GM19455 (cell line): Measurements from ENCODE around the gene EPB41.

Experiments
- ATAC-seq: cut with Tn5 transposase; IDR thresholded peaks from one replicate; pipeline ENCODE4 v1.9.1; 2021; ENCODE audit not compliant: unreplicated experiment

The EPB41 gene

DNA sequence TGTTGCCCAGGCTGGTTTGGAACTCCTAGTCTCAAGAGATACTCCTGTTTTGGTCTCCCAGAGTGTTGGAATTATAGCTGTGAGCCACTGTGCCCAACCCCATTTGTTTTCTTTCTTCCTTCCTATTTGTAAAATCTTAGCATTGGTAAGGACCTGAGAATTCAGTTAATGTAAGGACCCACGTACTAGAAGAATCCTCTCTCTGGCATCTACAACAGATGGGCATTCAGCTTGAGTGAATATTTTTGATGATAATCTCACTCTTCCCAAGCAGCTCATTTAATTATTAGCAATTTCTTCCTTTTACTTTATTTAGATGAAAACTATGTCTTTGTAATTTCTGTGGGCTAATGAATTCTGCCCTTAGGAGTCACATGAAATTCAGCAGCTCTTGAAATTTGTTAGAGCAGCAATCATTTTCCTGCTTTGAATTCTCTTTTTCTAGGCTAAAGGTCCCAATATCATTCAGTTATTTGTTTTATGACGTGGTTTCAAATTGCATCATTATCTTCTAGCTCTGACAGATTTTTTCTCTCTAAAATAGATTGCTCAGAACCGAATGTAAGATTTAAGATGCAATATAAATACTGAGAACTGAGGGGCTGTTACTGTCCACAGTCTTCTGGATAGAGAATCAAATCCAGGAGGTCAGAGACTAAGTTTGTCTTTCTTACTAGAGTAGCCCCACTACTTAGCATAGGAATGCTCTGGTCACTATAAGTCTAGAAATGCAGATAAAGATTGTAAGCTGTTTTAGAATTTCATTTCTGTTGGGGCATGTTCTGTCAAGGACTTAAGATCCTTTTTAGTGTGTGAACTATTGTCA lies 59.4 kb downstream of the EPB41 start:
- ATAC-seq, result no peak

DNA sequence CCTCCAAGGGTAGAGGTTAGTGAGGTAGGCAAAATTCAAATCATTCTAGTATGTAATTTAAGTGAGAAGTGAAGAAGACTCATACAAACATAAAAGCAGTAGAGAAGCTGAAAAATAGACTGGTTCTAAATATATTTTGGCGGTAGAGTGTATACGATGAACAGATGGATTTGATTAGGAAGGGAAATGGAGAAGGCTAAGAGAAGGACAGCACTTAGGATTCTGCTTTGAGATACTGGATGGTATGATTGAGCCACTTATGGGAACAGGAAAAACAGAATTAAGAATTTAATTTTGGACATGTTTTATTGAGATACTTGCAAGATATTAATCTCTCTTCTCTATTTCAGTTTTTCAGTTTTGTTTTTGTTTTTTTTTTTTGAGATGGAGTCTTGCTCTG lies 60.1 kb downstream of the EPB41 start:
- ATAC-seq, result no peak

DNA sequence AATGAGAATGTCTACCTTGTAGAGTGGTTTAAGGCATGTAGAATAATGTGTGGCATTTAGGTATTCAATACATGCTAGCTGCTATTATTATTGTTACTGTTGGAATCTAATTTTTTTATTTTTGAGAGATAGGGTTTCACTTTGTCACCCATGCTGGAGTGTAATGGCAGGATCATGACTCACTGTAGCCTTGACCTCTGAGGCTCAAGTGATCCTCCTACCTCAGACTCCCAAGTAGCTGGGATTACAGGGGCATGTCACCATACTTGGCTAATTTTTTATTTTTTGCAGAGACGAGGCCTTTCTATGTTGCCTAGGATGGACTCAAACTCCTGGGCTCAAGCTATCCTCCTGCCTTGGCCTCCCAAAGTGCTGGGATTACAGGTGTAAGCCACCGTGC lies 61.9 kb downstream of the EPB41 start:
- no peak for ATAC-seq

DNA sequence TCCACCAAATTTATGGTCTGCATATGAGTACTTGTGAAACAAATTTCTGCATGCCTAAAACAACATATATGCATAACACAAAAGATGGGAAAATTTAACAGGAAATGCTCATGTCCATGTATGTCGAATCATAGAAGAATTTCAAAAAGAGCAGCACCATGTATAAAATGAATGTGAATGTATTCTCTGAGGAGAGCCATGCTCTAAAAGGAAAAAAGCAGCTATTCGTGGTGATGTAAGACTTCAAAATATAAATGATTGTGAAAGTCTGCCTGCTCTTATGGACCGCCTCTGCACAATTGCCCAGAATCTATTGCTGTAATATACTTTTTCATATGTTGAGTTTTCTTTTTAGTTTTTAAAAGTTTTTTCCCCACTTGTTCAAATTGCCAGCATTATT lies 66.8 kb downstream of the EPB41 start:
- no peak for ATAC-seq

DNA sequence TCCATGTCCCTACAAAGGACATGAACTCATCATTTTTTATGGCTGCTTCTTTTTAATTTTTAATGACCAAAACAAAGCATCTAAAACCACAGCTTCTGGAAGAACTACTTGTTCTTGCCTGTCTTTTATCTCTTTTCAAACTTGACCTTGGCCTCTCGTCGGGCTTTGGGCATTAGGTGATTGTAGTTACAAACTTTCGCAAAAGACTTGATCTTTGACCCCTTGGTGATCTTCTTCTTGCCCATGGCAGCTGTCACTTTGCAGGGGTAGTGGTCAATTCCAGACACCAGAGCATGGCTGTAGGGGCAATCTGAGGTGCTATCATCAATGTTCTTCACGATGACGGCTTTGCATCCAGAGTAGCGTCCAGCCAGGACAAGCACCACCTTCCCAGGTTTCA lies 67.8 kb downstream of the EPB41 start:
- ATAC-seq, result no peak

DNA sequence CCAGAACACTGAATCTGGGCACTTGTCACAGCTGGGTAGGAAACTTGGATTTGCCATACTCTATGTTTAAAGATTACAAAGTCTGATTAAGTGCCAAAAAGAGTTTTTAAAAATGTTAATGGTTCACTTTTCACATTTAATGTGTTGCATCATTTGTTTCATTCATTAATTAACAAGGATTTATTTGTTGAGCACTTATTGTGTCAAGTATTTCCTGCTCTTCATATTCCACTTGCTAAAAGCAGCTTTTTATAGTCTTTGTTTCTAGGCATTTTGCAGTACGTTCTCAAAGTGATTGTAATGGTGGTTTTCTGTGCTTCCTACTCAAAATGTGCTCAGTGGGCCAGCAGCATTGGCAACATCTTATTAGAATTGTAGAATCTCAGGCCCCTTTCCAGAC lies 68.7 kb downstream of the EPB41 start:
- no peak for ATAC-seq

DNA sequence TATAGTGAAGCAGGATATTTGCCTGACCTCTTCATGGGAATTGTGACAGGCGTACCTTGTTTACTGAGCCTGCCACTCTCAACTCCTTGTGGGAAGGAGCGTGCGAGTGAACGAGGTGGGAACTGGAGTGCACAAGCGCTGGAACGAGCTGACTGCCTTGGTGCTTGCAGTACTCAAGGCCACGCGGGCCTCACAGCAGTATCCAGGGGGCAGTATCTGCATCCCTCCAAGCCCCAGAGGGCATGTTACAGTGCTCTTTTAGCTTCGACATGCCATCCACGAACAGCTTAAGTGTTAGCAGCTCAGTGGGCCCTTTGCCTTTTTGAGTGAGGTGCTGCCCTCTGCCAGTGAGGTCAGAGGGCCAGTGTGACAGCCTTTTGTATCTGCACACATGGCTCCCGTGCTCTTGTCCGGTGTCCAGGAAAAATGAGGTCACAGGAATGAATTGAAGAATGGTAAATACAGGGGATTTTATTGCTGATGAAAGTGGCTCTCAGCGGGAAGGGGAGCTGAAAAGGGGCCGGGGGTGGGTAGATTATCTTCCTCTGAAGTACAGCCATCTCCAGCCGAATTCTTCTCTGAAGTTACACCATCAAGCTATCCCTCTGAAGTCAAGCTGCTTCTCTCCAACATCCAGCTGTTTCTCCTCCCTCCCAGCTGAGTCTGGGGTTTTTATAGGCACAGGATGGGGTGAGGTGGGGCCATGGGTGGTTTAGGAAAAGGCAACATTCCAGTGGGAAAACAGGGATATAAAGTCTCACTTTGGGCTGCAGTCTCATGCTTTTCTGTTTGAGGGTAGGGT lies 69.3 kb downstream of the EPB41 start:
- ATAC-seq, result no peak

DNA sequence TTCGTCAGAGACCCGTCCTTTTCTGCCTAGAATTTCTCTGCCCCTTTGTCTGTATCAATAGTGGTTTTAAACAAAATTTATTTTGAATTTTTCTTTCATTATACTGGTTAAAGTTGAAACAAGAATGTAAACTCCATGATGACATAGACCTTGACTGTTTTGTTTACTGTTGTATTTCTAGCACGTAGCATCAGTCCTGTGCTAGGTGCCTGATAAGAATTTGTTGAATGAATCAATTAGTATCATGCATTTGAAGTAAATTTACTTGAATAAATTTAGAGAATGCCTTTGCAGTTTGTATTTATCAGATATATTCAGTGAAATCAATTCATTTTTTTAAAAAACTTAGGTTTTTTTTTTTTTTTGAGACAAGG lies 69.9 kb downstream of the EPB41 start:
- no peak for ATAC-seq

DNA sequence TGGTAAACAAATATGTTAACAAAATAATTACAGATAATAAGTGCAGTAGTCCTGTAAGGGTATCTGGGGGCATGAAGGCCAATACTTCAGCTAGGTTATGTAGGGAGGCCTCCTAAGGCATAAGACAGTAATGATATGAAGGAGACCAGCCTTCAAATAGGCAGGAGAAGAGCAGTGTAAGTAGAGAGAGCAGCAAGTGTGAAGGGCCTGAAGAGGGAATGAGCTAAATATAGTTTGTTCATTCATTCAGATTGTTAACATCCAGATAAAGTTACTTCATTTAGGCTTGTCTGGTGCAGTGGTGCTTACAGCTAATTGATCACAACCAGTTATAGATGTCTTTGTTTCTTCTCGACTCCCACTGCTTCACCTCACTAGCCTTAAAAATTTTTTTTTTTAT lies 71.1 kb downstream of the EPB41 start:
- ATAC-seq, result no peak

DNA sequence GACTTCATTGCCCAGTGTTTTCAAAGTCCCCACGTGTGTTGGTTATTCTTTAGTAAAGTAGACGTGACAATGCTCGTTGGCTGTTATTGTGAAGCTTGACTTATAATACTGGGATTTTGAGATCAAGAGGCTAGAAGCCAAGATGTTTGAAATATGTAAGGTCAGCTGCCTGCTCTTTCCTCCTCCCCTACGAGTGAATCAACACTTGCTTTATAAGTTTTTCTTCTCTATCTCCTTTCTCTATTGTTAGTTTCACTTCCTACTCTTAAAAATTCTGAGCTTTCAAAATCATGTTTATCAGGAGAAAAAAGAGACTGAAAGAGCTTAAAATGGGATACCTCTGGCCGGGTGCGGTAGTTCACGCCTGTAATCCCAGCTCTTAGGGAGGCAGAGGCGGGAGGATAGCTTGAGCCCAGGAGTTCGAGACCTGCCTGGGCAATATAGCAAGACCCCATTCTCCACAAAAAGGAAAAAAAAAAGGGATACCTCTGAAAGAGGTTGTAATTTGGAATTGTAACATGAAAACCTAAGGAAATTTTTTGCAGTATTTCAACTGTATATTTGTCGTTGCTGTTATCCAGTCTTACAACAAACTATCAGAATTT lies 72.0 kb downstream of the EPB41 start:
- ATAC-seq, result no peak

DNA sequence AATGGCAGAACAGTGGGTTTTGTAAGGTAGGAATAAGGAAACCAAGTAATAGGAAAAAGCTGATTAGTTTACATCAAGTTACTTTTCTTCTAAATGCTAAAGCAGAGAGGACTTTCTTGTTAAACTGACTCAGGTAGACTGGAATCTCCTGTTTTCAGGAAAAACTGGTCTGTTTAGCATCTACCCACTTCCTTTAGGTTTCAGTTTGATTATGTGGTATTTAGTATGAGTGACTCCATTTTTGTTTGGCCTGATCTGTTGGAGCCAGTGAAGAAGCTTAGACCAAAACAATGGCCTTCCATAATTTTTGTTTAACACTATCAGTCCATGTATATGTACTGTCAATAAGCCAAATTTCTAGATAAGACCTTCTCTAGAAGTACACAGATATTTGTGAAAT lies 88.4 kb downstream of the EPB41 start:
- no peak for ATAC-seq

DNA sequence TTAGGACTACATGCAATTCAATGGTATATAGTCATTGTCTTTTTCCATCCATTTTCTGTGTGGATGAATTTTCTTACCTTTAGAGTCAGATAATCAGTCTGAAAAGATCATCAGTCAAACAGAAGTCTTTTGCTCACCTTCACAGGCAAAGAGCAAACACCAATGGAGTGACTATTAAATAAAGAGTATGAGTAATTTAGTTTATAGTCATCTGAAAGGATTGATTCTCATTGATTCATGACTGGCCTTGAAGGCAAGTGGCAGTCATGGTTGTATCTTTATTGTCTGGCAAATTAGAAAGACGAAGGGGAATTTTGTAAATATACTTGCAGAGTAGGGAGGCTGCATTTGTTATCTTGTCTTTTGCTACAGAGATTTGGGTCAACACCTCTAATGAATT lies 89.9 kb downstream of the EPB41 start:
- no peak for ATAC-seq

DNA sequence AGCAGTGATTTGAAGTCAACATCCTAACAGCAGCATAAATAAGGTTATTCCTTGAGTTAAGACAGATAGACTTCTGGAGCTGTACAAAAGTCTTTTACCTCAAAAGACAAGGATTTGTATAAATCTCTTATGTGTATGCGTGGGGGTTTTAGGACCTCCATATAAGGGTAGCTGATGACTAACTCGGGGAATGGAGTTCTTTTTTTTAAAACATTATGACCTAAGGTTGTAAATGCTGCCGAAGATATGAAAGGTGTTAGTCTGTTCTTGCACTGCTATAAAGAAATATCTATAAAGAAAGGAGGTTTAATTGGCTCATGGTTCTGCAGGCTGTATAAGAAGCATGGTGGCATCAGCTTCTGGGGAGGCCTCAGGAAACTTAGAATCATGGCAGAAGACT lies 90.4 kb downstream of the EPB41 start:
- ATAC-seq, result no peak

DNA sequence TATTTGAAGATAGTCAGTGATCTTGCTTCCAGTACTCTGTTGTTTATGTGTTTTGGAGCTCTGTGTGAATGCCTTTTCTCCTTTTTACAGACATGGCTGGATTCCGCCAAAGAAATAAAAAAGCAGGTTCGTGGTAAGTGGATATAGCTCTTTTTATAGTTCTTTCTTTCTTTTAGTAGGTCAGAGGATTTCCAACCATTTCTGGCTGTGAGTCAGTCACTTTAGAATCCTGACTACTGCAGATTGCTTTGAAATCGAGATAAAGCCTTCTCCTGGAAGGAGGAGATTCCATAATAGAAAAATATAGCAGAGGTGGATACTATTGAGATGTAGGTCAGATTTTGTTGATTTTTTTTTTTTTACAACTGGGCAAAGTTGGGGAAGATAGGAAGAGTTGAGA lies 97.4 kb downstream of the EPB41 start:
- ATAC-seq, result no peak

DNA sequence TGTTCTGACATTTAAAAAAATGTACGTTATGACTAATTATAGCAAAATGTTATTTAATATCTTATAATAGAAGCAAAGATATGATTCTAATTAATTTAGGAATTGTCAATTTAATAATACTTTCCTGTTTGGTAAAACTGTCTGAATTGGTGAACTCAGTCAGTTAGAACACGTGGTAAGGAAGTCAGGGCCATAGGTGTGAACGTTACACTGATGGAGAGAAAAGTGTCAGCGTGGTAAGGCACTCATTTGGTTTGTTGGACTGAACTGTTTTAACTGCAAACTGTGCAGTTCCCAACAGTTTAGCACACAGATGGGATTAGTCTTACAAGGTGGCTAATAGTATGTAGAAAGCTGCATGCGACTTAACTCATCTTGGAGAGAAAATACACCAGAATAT lies 102.9 kb downstream of the EPB41 start:
- no peak for ATAC-seq

DNA sequence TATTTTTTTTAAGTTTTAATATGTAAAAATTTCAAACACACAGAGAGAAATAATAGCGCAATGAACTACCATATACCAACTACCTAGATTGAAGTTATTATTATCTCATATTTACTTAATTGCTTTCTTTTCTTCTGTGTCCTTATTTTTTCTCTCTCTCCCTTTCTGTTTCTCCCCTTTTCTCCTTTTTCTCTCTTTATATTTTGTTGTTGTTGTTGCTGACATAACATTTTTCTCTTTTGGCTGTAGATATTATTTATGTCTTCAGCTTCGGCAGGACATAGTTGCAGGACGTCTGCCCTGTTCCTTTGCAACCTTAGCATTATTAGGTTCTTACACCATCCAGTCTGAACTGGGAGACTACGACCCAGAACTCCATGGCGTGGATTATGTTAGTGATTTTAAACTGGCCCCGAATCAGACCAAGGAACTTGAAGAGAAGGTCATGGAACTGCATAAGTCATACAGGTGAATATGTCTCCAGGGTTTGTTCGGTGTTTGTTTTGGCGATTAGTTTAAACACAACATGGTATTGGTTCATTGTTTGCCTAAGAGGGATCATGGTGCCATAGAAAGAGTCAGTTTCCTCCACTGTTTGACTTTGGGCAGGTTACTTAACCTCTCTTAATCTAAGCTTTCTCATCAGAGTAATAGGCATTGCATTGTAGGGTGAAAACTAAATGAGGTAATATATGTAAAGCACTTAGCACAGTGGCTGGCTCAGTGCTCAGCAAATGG lies 103.8 kb downstream of the EPB41 start:
- ATAC-seq, result no peak

DNA sequence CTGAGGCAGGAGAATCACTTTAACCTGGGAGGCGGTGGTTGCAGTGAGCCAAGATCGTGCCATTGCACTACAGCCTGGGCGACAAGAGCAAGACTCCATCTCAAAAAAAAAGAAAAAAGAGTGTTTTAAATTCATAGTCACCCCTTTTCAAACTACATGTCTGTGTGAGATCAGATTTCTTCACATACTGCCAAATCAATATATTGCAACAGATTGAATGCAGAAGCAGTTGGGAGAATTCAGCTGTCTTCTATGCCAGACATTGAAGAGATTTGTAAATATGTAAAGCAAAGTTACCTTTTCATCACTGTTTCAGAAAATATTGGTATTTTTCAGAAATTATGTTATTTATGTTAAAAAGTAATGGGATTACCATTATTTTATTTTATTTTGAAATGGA lies 108.3 kb downstream of the EPB41 start:
- no peak for ATAC-seq

DNA sequence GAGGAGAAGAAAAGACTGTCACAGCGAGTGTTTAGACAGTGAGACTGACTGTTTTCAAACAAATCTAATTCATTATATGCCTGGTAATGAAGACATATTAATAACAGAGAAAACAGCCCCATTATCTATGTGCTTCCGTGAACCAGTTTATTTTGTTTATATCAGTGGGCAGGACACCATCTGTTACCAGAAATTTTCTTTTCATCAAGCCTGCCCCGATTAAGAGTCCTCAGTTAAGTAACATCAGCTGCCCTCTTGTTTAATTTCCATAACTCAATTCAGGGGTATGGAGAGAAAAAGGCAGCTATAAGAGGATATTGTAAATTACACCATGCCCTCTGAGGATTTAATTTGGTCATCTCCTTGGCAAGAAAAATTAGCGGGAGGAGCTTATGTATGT lies 115.3 kb downstream of the EPB41 start:
- no peak for ATAC-seq

DNA sequence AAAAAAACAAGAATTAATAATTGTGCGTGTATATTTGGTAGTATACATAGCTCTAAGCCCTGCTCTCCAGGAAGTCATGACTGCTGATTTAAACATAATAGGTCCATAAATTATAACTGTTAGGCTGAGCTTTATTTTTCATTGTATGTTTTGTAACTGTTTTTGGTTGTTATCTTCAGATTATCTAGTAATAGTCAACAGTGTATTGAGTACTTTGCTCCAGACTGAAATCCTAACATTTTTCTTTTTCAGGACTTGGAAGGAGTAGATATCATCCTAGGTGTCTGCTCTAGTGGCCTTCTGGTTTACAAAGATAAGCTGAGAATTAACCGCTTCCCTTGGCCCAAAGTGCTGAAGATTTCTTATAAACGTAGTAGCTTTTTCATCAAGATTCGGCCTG lies 118.5 kb downstream of the EPB41 start:
- ATAC-seq, result no peak

DNA sequence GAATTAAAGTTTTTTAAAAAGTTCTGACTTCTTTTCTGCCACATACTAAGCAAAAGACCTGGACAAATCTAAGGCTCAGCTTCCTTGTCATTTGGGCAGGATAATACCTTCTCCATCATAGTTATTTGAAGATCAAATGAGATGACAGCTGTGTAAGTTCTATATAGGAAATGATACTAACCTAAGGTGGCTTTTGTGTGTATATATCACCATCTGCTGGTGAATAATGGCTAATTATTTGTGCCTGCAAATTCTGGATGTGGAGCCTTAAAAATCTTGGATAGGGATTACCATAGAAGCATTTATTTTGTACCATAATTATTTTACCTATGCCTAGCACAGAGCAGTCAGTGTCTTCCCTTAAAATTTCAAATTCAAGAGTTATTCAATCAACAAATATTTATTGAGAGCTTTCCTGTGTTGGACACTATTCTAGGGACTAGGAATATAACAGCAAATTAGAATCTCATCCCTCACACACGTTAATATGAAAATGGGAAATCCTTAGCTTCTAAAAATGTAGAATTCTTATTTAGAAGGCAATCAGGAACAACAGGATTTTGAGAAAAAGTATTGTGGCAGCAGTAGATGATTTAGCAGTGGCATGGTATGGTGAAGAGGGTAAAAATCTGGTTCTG lies 119.6 kb downstream of the EPB41 start:
- ATAC-seq, result no peak
